AG09309 (cell line): ENCODE results near the gene POLG.

ENCODE experiments used
- DNase-seq: peaks from one replicate; pipeline ENCODE4 v3.0.0-alpha.2; 2010; ENCODE audit warnings: low read depth
- H3K4me3 ChIP-seq: 2 replicates; pipeline ENCODE4 v1.5.1; 2011; ENCODE audit warnings: mild to moderate bottlenecking, low read depth, low read length, moderate library complexity; ENCODE audit not compliant: control insufficient read depth
- CTCF ChIP-seq: IDR thresholded peaks from 2 replicates; pipeline ENCODE4 v1.5.1; 2011; ENCODE audit warnings: mild to moderate bottlenecking, low read depth, low read length, inconsistent platforms; ENCODE audit not compliant: insufficient read depth, control insufficient read depth; ENCODE audit errors: missing control alignments

Gene POLG

GRCh38 chr15:89317186-89317720 lies 17.4 kb downstream of the POLG start:
- DNase-seq, result no peak
- no peak overlapping the region for H3K4me3 ChIP-seq
- TF ChIP-seq CTCF, result no peak

- H3K4me3 ChIP-seq, result no peak overlapping the region
- no peak for TF ChIP-seq CTCF
- DNase-seq, result no peak
Observed at GRCh38 chr15:89316504-89316903, 18.1 kb downstream of the POLG start.

GRCh38 chr15:89315375-89315929 lies 19.2 kb downstream of the POLG start:
- no peak overlapping the region for H3K4me3 ChIP-seq
- TF ChIP-seq CTCF, result no peak
- DNase-seq, result no peak

GRCh38 chr15:89309993-89310392 lies 24.6 kb downstream of the POLG start:
- TF ChIP-seq CTCF, result no peak
- no peak for DNase-seq
- no peak overlapping the region for H3K4me3 ChIP-seq

GRCh38 chr15:89308236-89308635 lies 26.4 kb downstream of the POLG start:
- DNase-seq, result no peak
- TF ChIP-seq CTCF, result no peak
- no peak overlapping the region for H3K4me3 ChIP-seq

GRCh38 chr15:89307791-89308190 lies 26.8 kb downstream of the POLG start:
- no peak for TF ChIP-seq CTCF
- DNase-seq, result peak; percentile 27
- no peak overlapping the region for H3K4me3 ChIP-seq

- no peak for DNase-seq
- no peak for TF ChIP-seq CTCF
- H3K4me3 ChIP-seq, result no peak overlapping the region
Observed at GRCh38 chr15:89307046-89307587, 27.5 kb downstream of the POLG start.
